Aorta (tissue), 5 donors: ENCODE measurements around the gene PRKCE. TPM values are rescaled to one million over a fixed set of nuclear protein-coding genes. Genes with fewer than 3 reads are reported as not detected.

Source experiments
- ATAC-seq: fragments of 200-7000 bp; cut with Tn5 transposase; one replicate; pipeline ENCODE4 v1.9.1; 2022; ENCODE audit warnings: moderate library complexity; ENCODE audit not compliant: low FRiP score
- DNase-seq, 2 donors: peaks; one replicate each; pipeline ENCODE4 v3.0.0-alpha.2; 2020
- H3K27ac ChIP-seq, 2 donors: one replicate each; pipeline ENCODE4 v1.5.1; 2013; ENCODE audit warnings: low read length in 2 of 2, mild to moderate bottlenecking in 2 of 2, moderate library complexity in 2 of 2, control low read depth in 1 of 2, inconsistent platforms in 1 of 2, low read depth in 1 of 2
- H3K27me3 ChIP-seq, 2 donors: one replicate each; pipeline ENCODE4 v1.6.1; 2013; ENCODE audit warnings: control low read depth in 1 of 2, low read length in 1 of 2, mild to moderate bottlenecking in 1 of 2, moderate library complexity in 1 of 2; ENCODE audit not compliant: insufficient read depth in 2 of 2, control insufficient read depth in 1 of 2
- H3K36me3 ChIP-seq, 2 donors: one replicate each; pipeline ENCODE4 v1.6.1; 2013; ENCODE audit warnings: control low read depth in 1 of 2, low read length in 1 of 2, mild to moderate bottlenecking in 1 of 2; ENCODE audit not compliant: insufficient read depth in 2 of 2, control insufficient read depth in 1 of 2
- H3K4me1 ChIP-seq, 2 donors: one replicate each; pipeline ENCODE4 v1.6.1; 2013; ENCODE audit warnings: low read length in 2 of 2, control low read depth in 1 of 2, mild to moderate bottlenecking in 1 of 2, moderate library complexity in 1 of 2; ENCODE audit not compliant: insufficient read depth in 2 of 2, control insufficient read depth in 1 of 2
- H3K4me3 ChIP-seq, 2 donors: one replicate each; pipeline ENCODE4 v1.5.1; 2013; ENCODE audit warnings: low read length in 2 of 2, control low read depth in 1 of 2, mild to moderate bottlenecking in 1 of 2
- H3K9me3 ChIP-seq: one replicate; pipeline ENCODE4 v1.6.1; 2013; ENCODE audit warnings: mild to moderate bottlenecking, low read length; ENCODE audit not compliant: control insufficient read depth
- WGBS, 2 donors: extraction: QIAGEN DNeasy Blood & Tissue Kit; methylation state at CpG; one replicate each; pipeline ENCODE4 v1.1.7; 2013; 5-methylcytosine and 5-hydroxymethylcytosine counted together
- intact Hi-C, 2 donors: fragments of 100-400 bp; cut with DNase I; formaldehyde crosslinking; loops; one replicate each; pipeline versions ENCODE4 v1.14.2 to v1.15.0; 2022
- polyA plus RNA-seq, 2 donors: library from polyadenylated mRNA; stranded (reverse); fragments of 200-250 nt; gene quantifications; one replicate each; pipeline ENCODE4 v1.2.3, GENCODE V29; 2013
- total RNA-seq, 2 donors: library from RNA; stranded (reverse); fragmentation: NEBNext Ultra II Directional; extraction: Animal tissue kit (Norgen Biotek cat#: 25700); gene quantifications; one replicate each; pipeline ENCODE4 v1.2.1, GENCODE V29; 2021
- donor health status: healthy with polysubstance abuse.
- donor health status: Bipolar disorder and iron deficiency.
- donor health status: DM: no; HTN: no; CAD: no.
- donor health status: DM: no; HTN: no; CAD: no.
- donor health status: DM: yes; HTN: yes; CAD: no.

PRKCE gene
- total and polyA plus RNA-seq, 4 donors, result 1.5 to 23.8 (median 11.2) TPM

DNA sequence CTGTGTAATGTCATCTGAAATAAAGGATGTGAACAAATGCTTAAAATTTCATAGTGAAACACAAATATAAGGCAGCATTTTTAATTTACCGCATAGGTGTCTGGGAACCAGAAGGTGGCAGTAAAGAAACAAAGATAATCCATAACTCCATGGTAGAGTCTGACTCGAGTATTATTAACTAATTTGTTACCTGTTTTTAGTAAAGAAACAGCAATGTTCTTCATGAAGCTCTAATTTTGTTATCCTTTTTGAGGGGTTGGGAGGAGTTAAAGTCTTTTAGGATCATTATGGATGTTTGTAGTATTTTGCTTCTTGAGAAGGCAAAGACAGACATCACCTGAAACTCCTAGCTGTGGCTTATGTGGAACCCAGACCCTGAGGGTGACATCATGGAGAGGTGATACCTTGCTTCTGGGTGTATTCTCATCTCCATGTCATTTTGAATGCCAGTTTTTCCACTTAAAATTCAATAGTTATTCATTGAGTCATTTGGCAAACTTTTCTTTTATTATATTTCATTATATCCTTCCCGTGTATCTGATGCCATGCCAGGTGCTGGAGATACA lies 359.5 kb downstream of the PRKCE start:
- no peaks in the 10 kb centered on the region for H3K27me3 ChIP-seq
- WGBS, 2 donors, result 24 to 27% methylated on average over 3 of the region's 3 CpGs
- no peaks in the 10 kb centered on the region for H3K9me3 ChIP-seq
- ATAC-seq, result no peak
- no peak for DNase-seq
- no peak overlapping the region for H3K27ac ChIP-seq
- no peak overlapping the region for H3K4me3 ChIP-seq
- intact Hi-C loops, result loop anchor here (2.0 to 5.0 kb wide), 3 partner anchors 41 to 351 kb away; no protein-coding TSS in a partner anchor
- peaks cover 0 to 2% of the 10 kb centered on the region in 2 donors for H3K36me3 ChIP-seq
- peaks cover 0 to 8% of the 10 kb centered on the region in 2 donors for H3K4me1 ChIP-seq

- no peaks in the 10 kb centered on the region for H3K9me3 ChIP-seq
- H3K36me3 ChIP-seq, result no peaks in the 10 kb centered on the region
- no peak overlapping the region for H3K27ac ChIP-seq
- no peak for ATAC-seq
- no peak for DNase-seq
- 63% methylated on average over 3 of the region's 3 CpGs for WGBS, 2 donors
- H3K4me1 ChIP-seq, result peaks cover 0 to 9% of the 10 kb centered on the region in 2 donors
- no peaks in the 10 kb centered on the region for H3K27me3 ChIP-seq
- intact Hi-C loops, result loop anchor here (5.0 kb wide), 2 partner anchors 40 to 350 kb away; no protein-coding TSS in a partner anchor
- no peak overlapping the region for H3K4me3 ChIP-seq
Observed at GRCh38 chr2:46012618-46013240, 361.3 kb downstream of the PRKCE start.

DNA sequence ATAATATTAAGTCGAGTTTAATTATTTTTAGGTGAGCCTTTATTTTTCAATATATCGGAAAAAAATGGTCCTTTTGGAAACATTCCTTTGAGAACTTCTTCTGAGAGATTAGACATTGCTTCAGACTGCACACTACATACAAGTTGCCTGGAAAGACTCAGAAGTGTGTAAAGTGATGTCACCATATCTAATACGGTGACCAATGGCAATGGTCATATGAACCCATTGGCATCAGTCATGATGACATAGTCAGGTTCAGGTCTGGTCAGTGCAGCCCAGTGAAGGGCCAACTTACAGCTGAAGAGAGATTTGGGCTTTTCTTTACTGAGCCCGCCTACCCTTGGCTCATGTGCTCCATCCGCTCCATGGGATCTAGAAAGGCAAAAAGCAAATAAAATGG lies 362.3 kb downstream of the PRKCE start:
- Histone ChIP-seq H3K27me3 (no peaks in the 10 kb centered on the region), H3K9me3 (no peaks in the 10 kb centered on the region), H3K4me1 (peaks cover 0 to 9% of the 10 kb centered on the region in 2 donors), H3K36me3 (no peaks in the 10 kb centered on the region), H3K4me3 (no peak overlapping the region), H3K27ac (no peak overlapping the region)
- ATAC-seq (no peak), DNase-seq (no peak)
- intact Hi-C loops, result loop anchor here (5.0 kb wide), 2 partner anchors 39 to 349 kb away; no protein-coding TSS in a partner anchor
- 91 to 93% methylated on average over 5 of the region's 5 CpGs for WGBS, 2 donors

- H3K36me3 ChIP-seq, result no peaks in the 10 kb centered on the region
- H3K27ac ChIP-seq, result peak overlapping the region in 1 of 2 donors; percentile 53
- H3K4me1 ChIP-seq, result peaks cover 0 to 9% of the 10 kb centered on the region in 2 donors
Observed at GRCh38 chr2:46014911-46015654, 363.6 kb downstream of the PRKCE start.

DNA sequence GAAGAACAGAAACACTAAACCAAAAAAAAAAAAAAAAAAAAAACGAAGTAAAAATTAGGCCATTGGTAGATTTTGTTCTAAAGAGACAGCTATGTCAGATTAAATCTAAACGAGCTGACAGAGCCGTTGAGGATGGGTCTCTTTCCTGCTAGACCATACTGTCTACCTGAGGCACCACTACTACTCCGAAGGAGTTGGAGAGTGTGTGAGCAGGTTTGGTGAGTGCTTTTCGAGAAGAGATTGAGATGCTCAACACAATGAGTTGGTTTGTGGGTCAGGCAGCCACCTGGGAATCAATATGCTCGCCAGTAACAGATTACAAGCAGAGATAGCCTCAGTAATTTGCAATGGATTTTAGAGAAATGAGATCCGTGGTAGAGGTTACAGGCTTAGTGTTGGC lies 364.2 kb downstream of the PRKCE start:
- DNase-seq (no peak), ATAC-seq (no peak)
- intact Hi-C loops, result no loop called here
- H3K36me3 ChIP-seq, result no peaks in the 10 kb centered on the region
- no peak overlapping the region for H3K4me3 ChIP-seq
- no peaks in the 10 kb centered on the region for H3K27me3 ChIP-seq
- H3K27ac ChIP-seq, result no peak overlapping the region
- 47% methylated on average over 7 of the region's 7 CpGs for WGBS, 2 donors
- H3K4me1 ChIP-seq, result peaks cover 0 to 9% of the 10 kb centered on the region in 2 donors
- no peaks in the 10 kb centered on the region for H3K9me3 ChIP-seq

More at GRCh38 chr2:46014911-46015654, 363.6 kb downstream of the PRKCE start:
- DNase-seq (no peak), ATAC-seq (no peak)
- no peaks in the 10 kb centered on the region for H3K9me3 ChIP-seq
- intact Hi-C loops, result loop anchor here (5.0 kb wide), 2 partner anchors 37 to 347 kb away; no protein-coding TSS in a partner anchor
- 17 to 20% methylated on average over 6 of the region's 6 CpGs for WGBS, 2 donors
- no peaks in the 10 kb centered on the region for H3K27me3 ChIP-seq
- no peak overlapping the region for H3K4me3 ChIP-seq

GRCh38 chr2:46016091-46016490 lies 364.6 kb downstream of the PRKCE start:
- Histone ChIP-seq H3K9me3 (no peaks in the 10 kb centered on the region), H3K4me3 (no peak overlapping the region), H3K27me3 (no peaks in the 10 kb centered on the region), H3K4me1 (peaks cover 0 to 9% of the 10 kb centered on the region in 2 donors), H3K27ac (no peak overlapping the region), H3K36me3 (no peaks in the 10 kb centered on the region)
- DNase-seq (no peak), ATAC-seq (no peak)
- intact Hi-C loops, result no loop called here
- 96 to 98% methylated on average over 6 of the region's 6 CpGs for WGBS, 2 donors

DNA sequence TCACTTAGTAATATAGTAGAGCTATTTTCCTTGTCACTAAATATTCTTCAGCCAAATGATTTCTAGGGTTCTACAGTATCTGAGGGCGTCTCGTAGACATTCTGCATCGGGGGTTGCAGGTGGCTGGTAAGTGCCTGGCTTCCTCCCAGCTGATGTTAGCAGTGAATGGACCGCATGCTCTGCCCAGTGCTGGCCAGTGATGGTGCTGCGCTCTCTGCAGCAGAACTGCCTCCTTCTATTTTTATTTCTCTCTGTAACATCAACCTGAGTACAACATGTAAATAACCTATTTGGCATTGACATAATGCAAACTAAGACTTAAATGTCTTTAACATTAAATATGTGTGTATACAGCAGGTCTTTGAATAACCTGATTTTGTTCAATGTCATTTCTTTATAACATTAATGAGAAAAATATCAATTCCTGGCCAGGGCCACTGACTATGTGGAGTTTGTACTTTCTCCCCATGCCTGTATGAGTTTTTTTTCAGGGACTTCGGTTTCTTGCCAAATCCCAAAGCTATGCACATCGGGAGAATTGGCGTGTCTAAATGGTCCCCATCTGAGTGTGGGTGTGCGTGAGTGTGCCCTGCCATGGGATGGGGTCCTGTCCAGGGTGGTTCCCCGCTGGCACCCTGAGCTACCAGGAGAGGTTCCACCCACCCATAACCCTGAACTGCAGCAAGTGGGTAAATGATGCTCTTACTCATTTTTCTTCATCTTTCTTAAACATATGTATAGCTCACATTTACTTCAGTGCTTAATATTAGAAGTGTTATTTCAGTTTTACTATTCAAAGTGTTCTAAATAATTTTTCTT lies 367.5 kb downstream of the PRKCE start:
- DNase-seq (no peak), ATAC-seq (no peak)
- H3K4me3 ChIP-seq, result no peak overlapping the region
- H3K27me3 ChIP-seq, result no peaks in the 10 kb centered on the region
- 48 to 55% methylated on average over 10 of the region's 10 CpGs for WGBS, 2 donors
- H3K27ac ChIP-seq, result no peak overlapping the region
- H3K36me3 ChIP-seq, result no peaks in the 10 kb centered on the region
- intact Hi-C loops, result no loop called here
- peaks cover 0 to 9% of the 10 kb centered on the region in 2 donors for H3K4me1 ChIP-seq
- H3K9me3 ChIP-seq, result no peaks in the 10 kb centered on the region

- Histone ChIP-seq H3K27me3 (no peaks in the 10 kb centered on the region), H3K4me1 (peaks cover 0 to 6% of the 10 kb centered on the region in 2 donors)
Observed at GRCh38 chr2:46020416-46020815, 368.9 kb downstream of the PRKCE start.

More at GRCh38 chr2:46020416-46020815, 368.9 kb downstream of the PRKCE start:
- ATAC-seq (no peak), DNase-seq (no peak)
- intact Hi-C loops, result no loop called here
- no peaks in the 10 kb centered on the region for H3K36me3 ChIP-seq
- WGBS, 2 donors, result 95 to 97% methylated on average over 2 of the region's 2 CpGs
- H3K4me3 ChIP-seq, result no peak overlapping the region
- no peaks in the 10 kb centered on the region for H3K9me3 ChIP-seq
- H3K27ac ChIP-seq, result no peak overlapping the region
